Measurements from ENCODE around the gene CCSER1.

CCSER1 gene

GRCh38 chr4:90503677-90504076, 376.5 kb downstream of the CCSER1 start:
- Histone ChIP-seq H3K36me3 (ENCODE audit: control insufficient read depth in 1 of 2, insufficient read depth in 2 of 2, low read length in 2 of 2) (no peaks in the 10 kb centered on the region), H3K4me3 (ENCODE audit: low read depth in 1 of 2, low read length in 2 of 2) (no peak overlapping the region), H3K9me3 (ENCODE audit: control insufficient read depth in 1 of 2, low read length in 2 of 2) (no peaks in the 10 kb centered on the region), H3K27ac (ENCODE audit: low read length) (no peak overlapping the region), H3K27me3 (ENCODE audit: low read depth, low read length) (no peaks in the 10 kb centered on the region), H3K4me1 (ENCODE audit: control insufficient read depth in 1 of 2, insufficient read depth in 2 of 2, low read length in 2 of 2) (no peaks in the 10 kb centered on the region)

GRCh38 chr4:90515191-90515590, 388.0 kb downstream of the CCSER1 start:
- Histone ChIP-seq H3K27me3 (ENCODE audit: low read depth, low read length) (no peaks in the 10 kb centered on the region), H3K9me3 (ENCODE audit: control insufficient read depth in 1 of 2, low read length in 2 of 2) (no peaks in the 10 kb centered on the region), H3K27ac (ENCODE audit: low read length) (no peak overlapping the region), H3K36me3 (ENCODE audit: control insufficient read depth in 1 of 2, insufficient read depth in 2 of 2, low read length in 2 of 2) (no peaks in the 10 kb centered on the region), H3K4me3 (ENCODE audit: low read depth in 1 of 2, low read length in 2 of 2) (no peak overlapping the region), H3K4me1 (ENCODE audit: control insufficient read depth in 1 of 2, insufficient read depth in 2 of 2, low read length in 2 of 2) (no peaks in the 10 kb centered on the region)

- Histone ChIP-seq H3K27ac (ENCODE audit: low read length) (no peak overlapping the region), H3K4me1 (ENCODE audit: control insufficient read depth in 1 of 2, insufficient read depth in 2 of 2, low read length in 2 of 2) (no peaks in the 10 kb centered on the region), H3K36me3 (ENCODE audit: control insufficient read depth in 1 of 2, insufficient read depth in 2 of 2, low read length in 2 of 2) (no peaks in the 10 kb centered on the region), H3K9me3 (ENCODE audit: control insufficient read depth in 1 of 2, low read length in 2 of 2) (no peaks in the 10 kb centered on the region), H3K27me3 (ENCODE audit: low read depth, low read length) (no peaks in the 10 kb centered on the region), H3K4me3 (ENCODE audit: low read depth in 1 of 2, low read length in 2 of 2) (no peak overlapping the region)
Observed at GRCh38 chr4:90528551-90528950, 401.4 kb downstream of the CCSER1 start.

DNA sequence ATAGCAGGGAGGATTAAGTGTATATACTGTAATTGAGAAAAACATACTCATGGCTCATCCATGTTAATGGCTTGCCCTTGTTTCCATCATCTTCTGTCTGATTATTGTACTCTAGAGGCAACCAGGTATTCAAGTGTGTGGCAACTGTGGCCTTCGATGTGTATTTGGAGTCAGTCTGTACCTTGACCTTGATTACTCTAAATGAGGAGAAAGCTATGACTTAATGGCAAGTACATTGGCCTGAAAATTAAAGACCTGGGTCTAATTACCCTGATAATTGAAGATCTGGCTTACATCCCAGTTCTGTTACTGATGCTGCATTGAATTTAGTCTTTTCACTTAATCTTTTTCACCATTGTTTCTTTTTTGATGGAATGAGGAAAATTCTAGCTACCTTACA, 409.2 kb downstream of the CCSER1 start:
- H3K4me1 ChIP-seq (ENCODE audit: control insufficient read depth in 1 of 2, insufficient read depth in 2 of 2, low read length in 2 of 2) = no peaks in the 10 kb centered on the region
- H3K27ac ChIP-seq (ENCODE audit: low read length) = no peak overlapping the region
- H3K4me3 ChIP-seq (ENCODE audit: low read depth in 1 of 2, low read length in 2 of 2) = no peak overlapping the region
- no peaks in the 10 kb centered on the region for H3K27me3 ChIP-seq (ENCODE audit: low read depth, low read length)
- no peaks in the 10 kb centered on the region for H3K36me3 ChIP-seq (ENCODE audit: control insufficient read depth in 1 of 2, insufficient read depth in 2 of 2, low read length in 2 of 2)
- H3K9me3 ChIP-seq (ENCODE audit: control insufficient read depth in 1 of 2, low read length in 2 of 2) = no peaks in the 10 kb centered on the region

DNA sequence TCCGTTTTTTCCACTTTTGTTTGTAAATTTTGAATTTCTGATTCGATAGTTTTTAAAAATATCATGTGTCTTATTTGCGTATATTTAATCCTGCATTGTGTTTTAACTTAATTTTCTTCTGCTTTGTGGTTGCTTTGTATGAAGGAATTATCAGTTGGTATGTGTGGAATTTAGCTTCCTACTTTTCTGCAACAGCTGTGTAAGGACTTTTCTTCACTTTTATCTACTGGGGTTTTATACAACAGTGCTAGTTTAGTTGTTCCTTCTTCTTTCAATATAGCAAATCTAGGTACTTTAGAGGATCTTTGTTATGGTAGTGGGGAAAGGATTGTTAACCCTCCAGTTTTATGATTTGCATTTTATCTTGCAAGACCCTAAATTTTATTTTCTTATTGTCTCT, 410.3 kb downstream of the CCSER1 start:
- Histone ChIP-seq H3K27me3 (ENCODE audit: low read depth, low read length) (no peaks in the 10 kb centered on the region), H3K9me3 (ENCODE audit: control insufficient read depth in 1 of 2, low read length in 2 of 2) (no peaks in the 10 kb centered on the region), H3K4me1 (ENCODE audit: control insufficient read depth in 1 of 2, insufficient read depth in 2 of 2, low read length in 2 of 2) (no peaks in the 10 kb centered on the region), H3K4me3 (ENCODE audit: low read depth in 1 of 2, low read length in 2 of 2) (no peak overlapping the region), H3K27ac (ENCODE audit: low read length) (no peak overlapping the region), H3K36me3 (ENCODE audit: control insufficient read depth in 1 of 2, insufficient read depth in 2 of 2, low read length in 2 of 2) (no peaks in the 10 kb centered on the region)

DNA sequence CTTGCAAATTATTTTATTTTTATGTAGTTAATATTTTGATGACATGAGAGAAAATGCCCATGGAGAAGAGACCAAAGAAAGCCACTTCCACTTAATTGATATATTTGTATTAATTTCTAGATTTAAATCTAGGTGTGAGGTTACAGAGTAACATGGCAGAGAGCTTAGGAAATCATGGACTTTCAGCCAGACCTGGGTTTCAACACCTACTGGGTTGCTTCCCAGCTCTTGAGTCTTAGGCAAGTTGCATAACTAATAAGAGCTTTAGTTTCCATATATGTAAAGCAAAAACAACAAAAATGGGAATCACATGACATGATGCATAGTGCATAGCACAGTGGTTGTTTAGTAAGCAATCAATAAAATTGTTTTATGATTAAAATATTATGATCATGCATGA, 413.3 kb downstream of the CCSER1 start:
- Histone ChIP-seq H3K36me3 (ENCODE audit: control insufficient read depth in 1 of 2, insufficient read depth in 2 of 2, low read length in 2 of 2) (no peaks in the 10 kb centered on the region), H3K27ac (ENCODE audit: low read length) (no peak overlapping the region), H3K4me1 (ENCODE audit: control insufficient read depth in 1 of 2, insufficient read depth in 2 of 2, low read length in 2 of 2) (no peaks in the 10 kb centered on the region), H3K27me3 (ENCODE audit: low read depth, low read length) (no peaks in the 10 kb centered on the region), H3K4me3 (ENCODE audit: low read depth in 1 of 2, low read length in 2 of 2) (no peak overlapping the region), H3K9me3 (ENCODE audit: control insufficient read depth in 1 of 2, low read length in 2 of 2) (no peaks in the 10 kb centered on the region)

DNA sequence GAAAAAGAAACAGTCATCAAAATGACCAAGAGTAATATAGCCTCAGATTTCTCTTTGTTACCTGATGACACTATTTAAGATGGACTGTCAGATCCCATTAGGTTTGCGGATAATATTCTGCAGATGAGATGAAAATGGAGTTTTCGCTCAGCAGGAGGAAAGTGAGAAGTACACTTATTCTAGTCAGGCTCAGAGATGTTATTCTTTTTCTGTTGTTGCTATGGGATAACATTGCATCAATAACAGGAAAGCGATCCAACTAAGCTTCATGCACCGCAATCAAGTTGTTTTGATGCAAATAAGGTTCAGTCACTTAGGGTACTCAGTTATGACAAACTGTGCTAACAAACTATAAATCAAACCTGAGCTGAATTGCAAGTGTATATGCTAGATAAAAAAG, 415.0 kb downstream of the CCSER1 start:
- no peak overlapping the region for H3K27ac ChIP-seq (ENCODE audit: low read length)
- H3K36me3 ChIP-seq (ENCODE audit: control insufficient read depth in 1 of 2, insufficient read depth in 2 of 2, low read length in 2 of 2) = no peaks in the 10 kb centered on the region
- no peaks in the 10 kb centered on the region for H3K9me3 ChIP-seq (ENCODE audit: control insufficient read depth in 1 of 2, low read length in 2 of 2)
- H3K4me3 ChIP-seq (ENCODE audit: low read depth in 1 of 2, low read length in 2 of 2) = no peak overlapping the region
- H3K4me1 ChIP-seq (ENCODE audit: control insufficient read depth in 1 of 2, insufficient read depth in 2 of 2, low read length in 2 of 2) = no peaks in the 10 kb centered on the region
- no peaks in the 10 kb centered on the region for H3K27me3 ChIP-seq (ENCODE audit: low read depth, low read length)

GRCh38 chr4:90543419-90544170, 416.4 kb downstream of the CCSER1 start:
- Histone ChIP-seq H3K9me3 (ENCODE audit: control insufficient read depth in 1 of 2, low read length in 2 of 2) (no peaks in the 10 kb centered on the region), H3K4me3 (ENCODE audit: low read depth in 1 of 2, low read length in 2 of 2) (no peak overlapping the region), H3K4me1 (ENCODE audit: control insufficient read depth in 1 of 2, insufficient read depth in 2 of 2, low read length in 2 of 2) (no peaks in the 10 kb centered on the region), H3K27me3 (ENCODE audit: low read depth, low read length) (no peaks in the 10 kb centered on the region), H3K27ac (ENCODE audit: low read length) (no peak overlapping the region), H3K36me3 (ENCODE audit: control insufficient read depth in 1 of 2, insufficient read depth in 2 of 2, low read length in 2 of 2) (no peaks in the 10 kb centered on the region)

DNA sequence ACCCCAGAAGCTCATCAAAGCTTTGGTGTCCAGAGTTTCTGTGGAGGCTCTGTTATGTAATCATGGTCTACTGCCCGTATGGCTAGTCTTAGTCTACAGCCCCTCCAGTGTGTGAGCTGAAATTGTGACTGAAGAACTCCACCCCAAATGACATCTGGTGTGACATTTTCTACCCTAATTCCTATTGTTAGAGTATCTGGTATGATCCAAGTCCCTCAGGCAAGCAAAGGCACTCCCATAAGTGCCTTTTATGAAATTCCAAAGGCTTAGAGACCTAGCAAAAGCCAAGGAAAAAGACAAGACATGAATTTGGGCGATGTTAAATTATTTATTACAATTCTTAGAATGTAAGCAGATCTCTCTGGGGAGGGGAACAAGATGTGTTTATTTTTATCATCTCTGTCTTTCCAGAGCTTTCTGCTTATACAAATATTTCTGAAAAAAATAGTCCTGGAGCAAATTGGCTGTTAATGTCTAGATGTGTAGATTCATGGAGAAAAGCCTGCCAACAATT, 417.4 kb downstream of the CCSER1 start:
- Histone ChIP-seq H3K9me3 (ENCODE audit: control insufficient read depth in 1 of 2, low read length in 2 of 2) (no peaks in the 10 kb centered on the region), H3K36me3 (ENCODE audit: control insufficient read depth in 1 of 2, insufficient read depth in 2 of 2, low read length in 2 of 2) (no peaks in the 10 kb centered on the region), H3K27ac (ENCODE audit: low read length) (no peak overlapping the region), H3K27me3 (ENCODE audit: low read depth, low read length) (no peaks in the 10 kb centered on the region), H3K4me3 (ENCODE audit: low read depth in 1 of 2, low read length in 2 of 2) (no peak overlapping the region), H3K4me1 (ENCODE audit: control insufficient read depth in 1 of 2, insufficient read depth in 2 of 2, low read length in 2 of 2) (no peaks in the 10 kb centered on the region)

GRCh38 chr4:90545380-90545779, 418.2 kb downstream of the CCSER1 start:
- no peak overlapping the region for H3K27ac ChIP-seq (ENCODE audit: low read length)
- H3K4me3 ChIP-seq (ENCODE audit: low read depth in 1 of 2, low read length in 2 of 2) = no peak overlapping the region
- H3K4me1 ChIP-seq (ENCODE audit: control insufficient read depth in 1 of 2, insufficient read depth in 2 of 2, low read length in 2 of 2) = no peaks in the 10 kb centered on the region
- no peaks in the 10 kb centered on the region for H3K27me3 ChIP-seq (ENCODE audit: low read depth, low read length)
- no peaks in the 10 kb centered on the region for H3K9me3 ChIP-seq (ENCODE audit: control insufficient read depth in 1 of 2, low read length in 2 of 2)
- no peaks in the 10 kb centered on the region for H3K36me3 ChIP-seq (ENCODE audit: control insufficient read depth in 1 of 2, insufficient read depth in 2 of 2, low read length in 2 of 2)

GRCh38 chr4:90546114-90546513, 418.9 kb downstream of the CCSER1 start:
- Histone ChIP-seq H3K4me3 (ENCODE audit: low read depth in 1 of 2, low read length in 2 of 2) (no peak overlapping the region), H3K36me3 (ENCODE audit: control insufficient read depth in 1 of 2, insufficient read depth in 2 of 2, low read length in 2 of 2) (no peaks in the 10 kb centered on the region), H3K27ac (ENCODE audit: low read length) (no peak overlapping the region), H3K4me1 (ENCODE audit: control insufficient read depth in 1 of 2, insufficient read depth in 2 of 2, low read length in 2 of 2) (no peaks in the 10 kb centered on the region), H3K27me3 (ENCODE audit: low read depth, low read length) (no peaks in the 10 kb centered on the region), H3K9me3 (ENCODE audit: control insufficient read depth in 1 of 2, low read length in 2 of 2) (no peaks in the 10 kb centered on the region)

DNA sequence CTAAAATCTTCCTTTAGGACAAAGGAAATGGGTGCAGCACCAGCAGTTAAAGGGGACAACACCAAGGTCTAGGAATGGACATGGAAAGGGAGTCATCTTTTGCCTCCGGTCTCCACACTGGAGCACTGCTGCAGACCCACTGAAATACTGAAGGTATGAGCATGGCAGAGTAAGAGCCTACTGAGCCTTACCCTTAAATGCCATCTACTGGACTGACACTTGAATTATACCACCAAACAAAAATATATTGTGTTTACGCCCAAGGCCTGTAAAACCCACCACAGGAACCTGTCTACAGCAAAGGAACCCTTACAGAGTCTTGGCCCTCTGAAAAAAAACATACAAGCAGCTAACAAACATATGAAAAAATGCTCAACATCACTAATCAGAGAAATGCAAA, 443.4 kb downstream of the CCSER1 start:
- no peaks in the 10 kb centered on the region for H3K36me3 ChIP-seq (ENCODE audit: control insufficient read depth in 1 of 2, insufficient read depth in 2 of 2, low read length in 2 of 2)
- no peak overlapping the region for H3K27ac ChIP-seq (ENCODE audit: low read length)
- no peaks in the 10 kb centered on the region for H3K27me3 ChIP-seq (ENCODE audit: low read depth, low read length)
- no peaks in the 10 kb centered on the region for H3K9me3 ChIP-seq (ENCODE audit: control insufficient read depth in 1 of 2, low read length in 2 of 2)
- no peaks in the 10 kb centered on the region for H3K4me1 ChIP-seq (ENCODE audit: control insufficient read depth in 1 of 2, insufficient read depth in 2 of 2, low read length in 2 of 2)
- no peak overlapping the region for H3K4me3 ChIP-seq (ENCODE audit: low read depth in 1 of 2, low read length in 2 of 2)
